BE2C (cell line): Measurements from ENCODE around the gene RPL41.

Experiments used
- DNase-seq: peaks from one replicate; pipeline ENCODE4 v3.0.0-alpha.2; 2020
- H3K27me3 ChIP-seq: fragments of 250-450 bp; sonication (Bioruptor Pico); 2 replicates; pipeline ENCODE4 v1.5.1; 2020; ENCODE audit warnings: mild to moderate bottlenecking
- H3K36me3 ChIP-seq: fragments of 250-450 bp; sonication (Bioruptor Pico); 2 replicates; pipeline ENCODE4 v1.5.1; 2020; ENCODE audit warnings: mild to moderate bottlenecking
- H3K4me1 ChIP-seq: fragments of 250-450 bp; sonication (Bioruptor Pico); 2 replicates; pipeline ENCODE4 v1.5.1; 2020
- H3K4me3 ChIP-seq: 2 replicates; pipeline ENCODE4 v1.5.1; 2011; ENCODE audit warnings: low read depth, low read length
- H3K9me3 ChIP-seq: fragments of 250-450 bp; sonication (Bioruptor Pico); 2 replicates; pipeline ENCODE4 v1.5.1; 2020
- CTCF ChIP-seq: IDR thresholded peaks from 2 replicates; pipeline ENCODE4 v1.5.1; 2012; ENCODE audit warnings: mild to moderate bottlenecking, low read depth, low read length

The RPL41 gene

GRCh38 chr12:56079723-56080555 is 36.5 kb upstream of the RPL41 start, which contains the start of gene ERBB3:
TSS of gene ERBB3 (plus strand) at chr12:56080165. CDS start at chr12:56080301, 136 bp downstream.
- Histone ChIP-seq H3K4me1 (no peaks in the 10 kb centered on the region), H3K27me3 (peaks cover 5% of the 10 kb centered on the region; the same call in 1 of the 2 replicates), H3K9me3 (no peaks in the 10 kb centered on the region), H3K4me3 (peak within 1 kb of the TSS; percentile 68), H3K36me3 (no peaks in the 10 kb centered on the region)
- peak; percentile 69 for DNase-seq
- TF ChIP-seq CTCF = no peak

- H3K4me3 ChIP-seq = no peak overlapping the region
- DNase-seq = no peak
- no peak for TF ChIP-seq CTCF
- no peaks in the 10 kb centered on the region for H3K9me3 ChIP-seq
- no peaks in the 10 kb centered on the region for H3K4me1 ChIP-seq
- peaks cover 5% of the 10 kb centered on the region; the same call in 1 of the 2 replicates for H3K27me3 ChIP-seq
- no peaks in the 10 kb centered on the region for H3K36me3 ChIP-seq
These were observed 35.8 kb upstream of the RPL41 start for GRCh38 chr12:56080556-56081138.

GRCh38 chr12:56081393-56082347 is 34.8 kb upstream of the RPL41 start:
- no peaks in the 10 kb centered on the region for H3K9me3 ChIP-seq
- TF ChIP-seq CTCF = no peak
- peak; percentile 39 for DNase-seq
- H3K4me1 ChIP-seq = no peaks in the 10 kb centered on the region
- peaks cover 5% of the 10 kb centered on the region; the same call in 1 of the 2 replicates for H3K27me3 ChIP-seq
- H3K4me3 ChIP-seq = no peak overlapping the region
- no peaks in the 10 kb centered on the region for H3K36me3 ChIP-seq

- Histone ChIP-seq H3K36me3 (no peaks in the 10 kb centered on the region), H3K27me3 (peaks cover 5% of the 10 kb centered on the region; the same call in 1 of the 2 replicates), H3K4me1 (no peaks in the 10 kb centered on the region), H3K4me3 (no peak overlapping the region), H3K9me3 (no peaks in the 10 kb centered on the region)
- no peak for DNase-seq
- TF ChIP-seq CTCF = no peak
These were observed 34.1 kb upstream of the RPL41 start for GRCh38 chr12:56082382-56082781.

GRCh38 chr12:56082967-56083366 is 33.5 kb upstream of the RPL41 start:
- Histone ChIP-seq H3K36me3 (no peaks in the 10 kb centered on the region), H3K27me3 (peaks cover 5% of the 10 kb centered on the region; the same call in 1 of the 2 replicates), H3K4me1 (no peaks in the 10 kb centered on the region), H3K4me3 (no peak overlapping the region), H3K9me3 (no peaks in the 10 kb centered on the region)
- no peak for DNase-seq
- no peak for TF ChIP-seq CTCF
